IPS-NIHi11 (cell line): ENCODE results near the gene EIF3A.
"Not testable (repeated sequence)": the region's sequence is repeated elsewhere in the genome, so short reads cannot be mapped to it uniquely, and the experiment has no call there.

Source experiments
- DNase-seq: peaks from one replicate; pipeline ENCODE4 v3.0.0; 2012; ENCODE audit warnings: mixed read lengths, low spot score

The EIF3A gene

DNA sequence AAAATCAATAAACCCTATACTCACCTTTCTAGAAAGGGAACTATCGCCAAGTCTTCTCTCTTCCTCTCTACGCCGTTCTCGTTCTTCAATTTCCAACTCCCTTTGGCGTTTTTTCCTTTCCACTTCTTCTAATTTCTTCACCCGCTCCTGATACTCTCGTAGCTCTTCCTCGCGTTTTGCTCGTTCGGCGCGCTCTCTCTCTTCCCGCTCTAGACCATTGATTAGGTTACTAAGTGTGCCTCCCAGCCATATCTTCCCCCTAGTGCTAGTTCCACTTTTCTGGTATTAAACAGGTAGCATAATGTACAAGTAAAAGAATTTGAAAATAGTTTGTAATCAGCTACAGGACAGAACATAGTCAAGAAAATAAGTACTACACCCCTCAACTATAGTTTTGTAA lies 30.8 kb downstream of the EIF3A start:
- DNase-seq: no peak

DNA sequence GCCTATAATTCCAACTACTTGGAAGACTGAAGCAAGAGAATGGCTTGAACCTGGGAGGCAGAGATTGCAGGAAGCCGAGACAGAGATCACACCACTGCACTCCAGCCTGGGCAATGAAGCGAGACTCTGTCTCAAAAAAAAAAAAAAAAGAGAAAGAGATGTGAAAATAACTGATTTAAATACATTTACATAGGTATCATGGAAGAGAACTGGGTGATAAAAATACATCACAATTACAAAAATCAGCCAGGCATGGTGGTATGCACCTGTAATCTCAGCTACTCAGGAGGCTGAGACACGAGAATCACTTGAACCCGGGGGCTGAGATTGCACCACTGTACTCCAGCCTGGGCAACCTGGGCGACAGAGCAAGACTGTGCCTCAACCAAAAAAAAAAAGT lies 31.3 kb downstream of the EIF3A start:
- no peak for DNase-seq

DNA sequence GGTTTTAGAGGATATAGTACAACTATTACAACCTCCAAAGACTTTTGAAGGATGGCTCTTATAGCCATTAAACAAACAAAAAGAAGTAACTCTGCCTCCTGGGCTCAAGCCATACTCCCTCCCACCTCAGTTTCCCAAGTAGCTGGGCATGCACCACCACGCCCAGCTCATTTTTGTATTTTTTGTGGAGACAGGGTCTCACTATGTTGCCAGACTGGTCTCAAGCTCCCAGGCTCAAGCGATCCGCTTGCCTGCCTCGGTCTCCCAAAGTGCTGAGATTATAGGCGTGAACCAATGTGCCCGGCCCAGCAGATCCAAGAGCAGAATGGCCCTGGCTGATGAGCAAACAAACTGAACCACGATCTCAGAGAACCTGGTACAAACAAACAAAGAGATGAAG lies 35.1 kb downstream of the EIF3A start:
- no peak for DNase-seq

DNA sequence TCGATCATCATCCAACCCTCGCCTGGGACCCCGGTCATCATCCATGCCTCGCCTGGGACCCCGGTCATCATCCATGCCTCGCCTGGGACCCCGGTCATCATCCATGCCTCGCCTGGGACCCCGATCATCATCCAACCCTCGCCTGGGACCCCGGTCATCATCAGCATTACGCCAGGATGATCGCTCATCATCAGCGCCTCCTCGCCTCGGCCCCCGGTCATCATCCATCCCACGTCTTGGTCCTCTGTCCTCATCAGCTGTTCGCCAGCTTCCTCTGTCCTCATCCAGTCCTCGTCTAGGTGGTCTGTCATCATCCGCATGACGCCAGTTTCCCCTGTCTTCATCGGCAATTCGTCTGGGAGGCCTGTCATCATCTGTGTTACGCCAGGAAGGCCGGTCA lies 38.4 kb downstream of the EIF3A start:
- no peak for DNase-seq

DNA sequence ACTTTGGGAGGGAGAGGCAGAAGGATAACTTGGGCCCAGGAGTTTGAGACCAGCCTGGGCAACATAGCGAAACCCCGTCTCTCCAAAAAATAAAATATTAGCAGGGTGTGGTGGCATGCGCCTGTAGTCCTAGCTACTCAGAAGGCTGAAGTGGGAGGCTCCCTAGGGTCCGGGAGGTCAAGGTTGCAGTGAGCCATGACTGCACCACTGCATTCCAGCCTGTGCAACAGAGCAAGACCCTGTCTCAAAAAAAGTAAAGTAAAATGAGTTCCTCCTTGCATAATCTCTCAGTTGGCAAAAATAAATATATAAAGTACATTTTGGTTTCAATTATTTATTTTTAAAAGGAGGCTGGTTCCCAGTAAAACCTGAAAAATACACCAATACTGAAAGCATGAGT lies 39.3 kb downstream of the EIF3A start:
- DNase-seq: no peak

DNA sequence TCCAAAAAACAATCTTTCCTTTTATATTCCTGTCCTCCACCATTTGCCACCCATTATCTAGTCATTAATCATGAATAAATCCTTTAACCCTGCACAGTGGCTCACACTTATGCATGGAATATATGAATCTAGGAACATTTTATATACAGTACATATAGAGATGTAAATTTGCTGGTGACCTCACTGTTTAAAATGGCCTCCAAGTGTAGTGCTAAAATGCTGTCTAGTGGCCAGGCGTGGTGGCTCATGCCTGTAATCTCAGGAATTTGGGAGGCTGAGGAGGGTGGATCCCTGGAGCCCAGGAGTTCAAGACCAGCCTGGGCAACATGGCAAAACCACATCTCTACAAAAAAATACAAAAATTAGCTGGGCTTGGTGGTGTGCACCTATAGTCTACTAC lies 41.5 kb downstream of the EIF3A start:
- DNase-seq: no peak

DNA sequence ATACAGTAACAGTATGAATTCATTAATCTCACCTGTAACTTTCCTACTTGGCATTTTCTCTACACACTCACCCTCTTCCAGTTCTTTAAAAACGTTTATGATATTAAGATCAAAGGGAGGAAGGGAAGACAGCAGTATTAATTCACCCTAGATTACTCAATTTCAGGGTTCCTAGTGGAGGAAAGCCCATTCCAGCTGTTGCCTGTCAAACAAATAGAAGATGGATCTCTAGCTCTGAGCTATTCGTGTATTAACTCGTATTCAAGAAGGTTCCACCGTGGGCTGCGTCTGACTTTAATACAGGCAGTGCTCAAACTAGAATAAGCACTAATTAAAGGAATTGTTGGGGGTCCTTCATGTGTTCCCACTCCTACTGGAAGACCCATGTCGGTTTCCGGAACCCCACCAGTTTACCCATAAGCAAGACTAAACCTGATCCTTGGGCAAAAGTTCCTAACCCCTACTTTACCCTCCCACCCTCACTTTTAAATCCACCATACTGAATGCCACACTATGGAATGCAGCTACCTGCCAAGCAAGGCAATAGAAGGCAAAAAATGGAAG lies 49.0 kb downstream of the EIF3A start:
- no peak for DNase-seq

DNA sequence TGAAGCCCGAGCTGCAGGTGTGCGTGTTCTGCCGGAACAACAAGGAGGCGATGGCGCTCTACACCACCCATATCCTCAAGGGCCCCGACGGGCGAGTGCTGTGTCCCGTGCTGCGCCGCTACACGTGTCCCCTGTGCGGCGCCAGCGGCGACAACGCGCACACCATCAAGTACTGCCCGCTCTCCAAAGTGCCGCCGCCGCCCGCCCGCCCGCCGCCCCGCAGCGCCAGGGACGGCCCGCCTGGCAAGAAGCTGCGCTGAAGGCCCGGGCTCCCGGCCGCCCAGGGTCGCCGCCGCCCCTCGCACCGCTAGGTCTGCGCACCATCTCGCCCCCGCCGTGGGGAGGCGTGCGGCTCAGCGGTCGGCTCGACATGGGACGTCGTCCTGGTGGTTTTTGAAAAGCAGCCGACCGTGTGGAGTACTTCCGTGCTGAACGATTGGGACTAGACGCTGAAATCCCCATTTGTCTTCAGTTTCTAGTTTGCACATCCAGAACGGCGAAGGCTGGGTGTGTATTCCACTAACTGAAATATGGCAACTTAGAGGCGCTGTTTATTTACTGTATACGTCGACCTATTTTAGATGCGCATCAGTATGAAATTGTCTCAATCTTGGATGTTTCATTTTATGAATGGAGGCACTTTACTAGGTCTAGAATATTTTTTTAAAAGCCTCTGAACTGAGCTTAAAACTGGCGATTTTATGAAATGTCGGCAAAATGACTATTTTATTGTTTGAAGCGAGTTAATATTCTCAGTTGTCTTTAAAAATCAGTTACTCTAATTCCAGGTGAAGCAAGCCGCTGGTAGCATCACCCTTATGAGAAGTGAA lies 50.0 kb downstream of the EIF3A start:
- DNase-seq: peak; percentile 62

DNA sequence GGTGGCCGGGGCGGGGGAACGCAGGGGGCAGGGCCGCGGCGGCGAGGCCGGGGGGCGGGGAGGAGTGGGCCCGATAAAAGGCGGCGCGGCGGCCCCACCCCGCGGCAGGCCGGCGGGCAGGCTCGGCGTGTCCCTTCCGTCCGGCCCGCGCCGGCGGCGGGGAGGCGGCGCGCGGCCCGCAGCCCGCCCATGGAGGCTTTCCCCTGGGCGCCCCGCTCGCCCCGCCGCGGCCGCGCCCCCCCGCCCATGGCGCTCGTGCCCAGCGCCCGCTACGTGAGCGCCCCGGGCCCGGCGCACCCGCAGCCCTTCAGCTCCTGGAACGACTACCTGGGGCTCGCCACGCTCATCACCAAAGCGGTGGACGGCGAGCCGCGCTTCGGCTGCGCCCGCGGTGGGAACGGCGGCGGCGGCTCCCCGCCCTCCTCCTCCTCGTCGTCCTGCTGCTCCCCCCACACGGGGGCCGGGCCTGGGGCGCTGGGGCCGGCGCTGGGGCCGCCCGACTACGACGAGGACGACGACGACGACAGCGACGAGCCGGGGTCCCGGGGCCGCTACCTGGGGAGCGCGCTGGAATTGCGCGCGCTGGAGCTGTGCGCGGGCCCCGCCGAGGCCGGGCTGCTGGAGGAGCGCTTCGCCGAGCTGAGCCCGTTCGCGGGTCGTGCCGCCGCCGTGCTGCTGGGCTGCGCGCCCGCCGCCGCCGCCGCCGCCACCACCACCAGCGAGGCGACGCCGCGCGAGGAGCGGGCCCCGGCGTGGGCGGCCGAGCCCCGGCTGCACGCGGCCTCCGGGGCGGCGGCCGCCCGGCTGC lies 50.8 kb downstream of the EIF3A start, which contains the start of gene NANOS1:
Gene NANOS1 (plus strand): TSS at position 102 of the 808 bp plus-strand sequence. CDS start 88 bp downstream, at position 190.
- DNase-seq: peak; percentile 59

DNA sequence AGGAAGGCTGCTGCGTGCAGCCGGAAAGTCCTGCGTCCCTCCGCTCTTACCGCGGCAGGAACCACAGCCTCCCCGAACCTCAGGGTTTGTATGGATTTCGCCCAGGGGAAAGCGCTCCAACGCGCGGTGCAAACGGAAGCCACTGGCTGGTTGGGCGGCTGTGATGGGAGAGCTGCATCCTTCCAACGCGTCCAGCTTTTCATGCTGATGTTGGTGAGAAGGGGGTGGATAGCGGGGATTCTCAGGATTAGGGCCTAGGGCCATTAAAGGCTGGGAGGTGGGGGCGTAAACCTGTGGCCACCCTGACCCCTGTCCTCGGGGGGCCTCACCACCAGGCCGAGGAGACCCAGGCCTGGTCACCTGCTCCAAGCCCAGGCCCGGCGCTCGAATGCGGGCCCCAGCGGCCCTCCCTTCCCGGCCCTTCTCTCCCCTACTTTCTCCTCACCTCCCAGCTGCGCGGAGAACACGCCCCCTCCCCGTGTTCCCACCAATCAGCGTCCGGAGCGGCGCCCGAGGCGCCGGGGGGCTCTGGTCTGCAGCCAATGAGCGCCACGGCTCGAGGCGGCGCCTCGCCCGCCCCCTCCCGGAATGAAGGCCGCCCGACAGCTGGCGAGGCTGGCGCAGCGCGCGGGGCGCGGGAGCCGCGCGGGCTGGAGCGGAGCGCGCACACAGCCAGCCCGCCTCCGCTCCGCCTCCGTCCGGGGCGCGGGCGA lies 51.6 kb downstream of the EIF3A start:
- DNase-seq: peak; percentile 99

DNA sequence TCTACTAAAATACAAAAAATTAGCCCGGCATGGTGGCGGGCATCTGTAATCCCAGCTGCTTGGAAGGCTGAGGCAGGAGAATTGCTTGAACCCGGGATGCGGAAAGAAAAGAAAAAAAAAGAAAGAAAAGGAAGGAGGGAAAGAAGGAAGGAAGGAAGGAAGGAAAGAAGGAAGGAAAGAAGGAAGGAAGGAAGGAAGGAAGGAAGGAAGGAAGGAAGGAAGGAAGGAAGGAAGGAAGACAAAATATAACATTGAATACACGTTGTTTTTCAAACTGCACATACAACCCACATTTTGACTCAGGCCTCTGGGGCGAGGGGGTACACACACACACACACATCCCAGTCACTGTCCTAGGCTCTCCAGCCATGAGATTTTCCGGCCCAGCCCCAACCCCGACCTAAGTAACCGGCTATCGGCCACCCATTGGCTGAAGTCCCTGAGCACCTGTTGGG lies 52.1 kb downstream of the EIF3A start:
- DNase-seq: not testable (repeated sequence)

DNA sequence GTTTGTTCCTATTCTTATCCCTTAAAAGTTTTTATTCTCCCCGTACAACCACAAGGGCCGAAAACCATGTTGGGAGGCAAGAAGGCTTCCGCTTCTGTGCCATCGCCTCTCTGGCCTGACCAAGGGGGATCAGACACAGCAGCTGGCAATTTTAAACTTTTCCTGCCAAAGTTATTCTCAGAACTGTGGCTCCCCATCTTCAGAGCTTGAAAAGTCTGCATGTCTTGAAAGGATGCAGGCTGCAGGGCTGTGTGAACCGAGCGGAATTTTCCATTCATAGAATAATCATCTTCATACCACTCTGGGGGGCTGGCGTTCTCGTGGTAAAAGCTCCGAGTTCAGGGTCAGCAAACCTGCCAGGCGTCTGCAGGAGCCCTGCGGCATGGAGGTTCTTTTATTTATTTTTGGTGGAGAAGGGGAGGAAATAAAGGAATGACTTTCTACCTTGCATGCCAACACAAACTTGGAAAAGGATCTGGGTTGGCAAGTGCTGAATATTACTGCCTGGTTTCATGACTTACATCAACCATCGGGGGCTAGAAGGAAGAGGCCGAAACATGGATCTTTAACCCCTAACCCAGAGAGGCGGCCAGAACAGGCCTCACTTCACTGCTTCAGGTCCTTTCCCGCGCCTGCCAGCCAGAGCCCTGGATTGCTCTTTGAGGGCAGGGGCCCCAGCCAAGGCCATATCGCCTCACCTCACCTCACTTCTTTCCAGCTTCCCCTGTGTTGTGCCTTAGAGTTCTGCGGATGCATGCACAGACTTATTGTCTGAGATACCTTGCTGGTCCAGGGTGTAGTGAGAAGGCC lies 54.1 kb downstream of the EIF3A start:
- no peak for DNase-seq

DNA sequence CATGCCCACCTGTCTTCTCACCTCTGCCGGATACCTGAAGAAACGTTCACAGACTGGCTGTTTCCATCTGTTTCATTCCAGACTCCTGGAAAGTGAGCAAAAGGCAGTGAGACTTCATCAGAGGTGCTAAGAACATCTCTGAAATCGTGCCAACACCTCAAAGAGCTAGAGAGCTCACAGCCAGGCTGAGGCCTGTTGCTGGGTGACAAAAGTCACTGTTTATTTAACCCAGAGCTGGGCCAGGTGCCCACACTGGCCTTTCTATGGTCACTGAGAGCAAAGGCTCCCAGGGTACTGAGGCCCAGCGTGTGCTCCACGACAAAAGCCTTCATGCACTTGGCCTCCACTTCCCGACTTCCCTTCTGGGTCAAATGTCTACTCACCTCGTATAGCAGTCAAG lies 54.8 kb downstream of the EIF3A start:
- no peak for DNase-seq

DNA sequence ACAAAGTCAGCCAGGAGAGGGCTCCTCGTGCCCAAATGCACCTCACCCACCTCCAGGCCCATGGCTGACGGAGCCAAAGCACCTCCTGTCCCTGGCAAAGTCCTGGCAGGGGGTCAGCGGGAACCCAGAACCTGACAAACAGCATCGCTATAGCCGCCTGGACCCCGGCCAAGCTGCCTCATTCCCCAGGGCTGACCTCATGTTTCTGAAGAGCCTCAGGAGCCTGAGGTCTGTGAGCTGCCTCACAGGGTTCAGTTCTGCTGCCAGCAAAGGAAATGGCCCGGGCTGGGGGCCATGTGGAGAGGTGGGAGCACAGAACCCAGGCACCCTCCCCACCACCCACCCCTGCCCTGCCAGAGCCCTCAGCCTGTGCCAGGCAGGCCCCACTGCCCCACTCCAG lies 55.3 kb downstream of the EIF3A start:
- DNase-seq: peak; percentile 63

DNA sequence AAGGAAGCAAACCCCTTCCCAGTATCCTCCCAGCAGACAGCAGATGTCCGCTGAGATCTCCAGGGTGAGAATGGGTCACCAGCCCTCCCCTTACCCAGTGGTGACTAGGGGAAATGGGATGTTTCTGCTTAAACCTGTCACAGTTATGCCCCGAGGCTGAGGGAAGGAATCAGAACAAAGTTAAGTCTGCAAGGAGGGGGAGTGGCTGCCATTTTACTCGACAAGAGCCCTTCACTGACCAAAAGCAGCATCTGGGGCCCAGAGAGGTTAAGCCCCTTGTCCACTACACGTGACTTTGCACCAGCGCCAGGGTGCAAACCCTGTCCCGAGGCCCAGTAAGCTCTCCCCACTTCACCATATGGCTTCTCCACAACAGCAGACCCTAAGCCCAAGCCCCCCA lies 55.7 kb downstream of the EIF3A start:
- no peak for DNase-seq

DNA sequence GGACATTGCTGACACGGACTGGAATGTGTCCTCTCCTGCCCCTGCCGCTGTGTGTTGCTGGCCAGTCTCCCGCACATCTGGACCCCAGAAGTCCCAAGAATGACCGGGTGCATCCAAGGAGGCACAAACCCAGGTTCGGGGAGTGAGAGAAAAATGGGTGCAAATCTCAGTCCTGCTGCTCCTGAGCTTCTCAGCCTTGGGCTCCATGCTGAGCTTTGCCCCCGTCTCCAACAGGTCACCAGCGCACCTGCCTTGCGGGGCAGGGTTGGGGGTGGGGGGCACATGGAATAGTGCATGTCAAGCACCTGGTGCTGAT lies 57.1 kb downstream of the EIF3A start:
- DNase-seq: no peak

DNA sequence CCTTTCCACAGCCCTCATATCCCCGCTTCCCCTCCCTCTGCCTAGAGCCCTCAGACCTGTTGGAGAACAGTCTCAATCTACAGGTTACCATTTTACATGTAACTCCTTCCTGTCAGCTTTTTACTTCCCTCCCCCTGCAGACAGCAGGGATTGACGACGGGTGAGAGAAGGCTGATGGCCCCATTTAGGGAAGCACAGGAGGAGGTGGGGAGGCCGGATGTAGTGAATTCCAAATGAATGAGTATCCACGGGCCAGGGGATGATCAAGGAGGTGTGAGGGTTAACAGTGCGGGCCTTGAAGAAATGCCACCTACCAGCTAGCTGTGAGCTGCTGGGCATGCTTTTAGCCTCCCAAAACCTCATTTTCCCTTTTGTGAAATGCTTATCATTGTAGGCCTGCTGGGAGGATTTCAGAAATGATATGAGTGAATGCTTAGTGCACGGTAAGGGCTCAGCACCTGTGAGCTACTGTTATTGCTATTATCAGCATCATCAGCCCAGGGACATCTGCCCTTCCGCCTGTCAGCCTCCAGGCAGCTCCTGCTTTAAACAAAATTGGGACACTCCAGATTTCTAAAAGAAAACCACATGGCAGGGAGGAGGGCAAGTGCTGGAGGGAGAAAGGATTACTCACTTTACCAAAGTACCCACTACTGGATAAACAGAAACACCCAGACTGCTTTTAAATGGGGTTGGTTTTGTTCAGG lies 57.6 kb downstream of the EIF3A start:
- DNase-seq: peak; percentile 54

DNA sequence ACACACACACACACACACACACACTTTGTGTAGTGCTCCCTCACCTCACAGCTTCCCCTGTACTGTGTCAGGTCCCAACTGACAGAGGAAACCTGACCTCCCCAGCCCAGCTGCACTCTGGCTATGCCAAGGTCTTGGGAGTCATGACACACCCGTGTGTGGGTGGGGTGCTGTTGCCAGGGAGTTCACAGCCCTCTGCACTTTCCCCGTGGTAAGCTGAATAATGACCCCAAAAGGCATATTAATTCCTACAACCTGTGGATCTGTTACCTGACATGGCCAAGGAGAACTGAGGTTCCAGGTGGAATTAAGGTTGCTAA lies 60.0 kb downstream of the EIF3A start:
- no peak for DNase-seq

DNA sequence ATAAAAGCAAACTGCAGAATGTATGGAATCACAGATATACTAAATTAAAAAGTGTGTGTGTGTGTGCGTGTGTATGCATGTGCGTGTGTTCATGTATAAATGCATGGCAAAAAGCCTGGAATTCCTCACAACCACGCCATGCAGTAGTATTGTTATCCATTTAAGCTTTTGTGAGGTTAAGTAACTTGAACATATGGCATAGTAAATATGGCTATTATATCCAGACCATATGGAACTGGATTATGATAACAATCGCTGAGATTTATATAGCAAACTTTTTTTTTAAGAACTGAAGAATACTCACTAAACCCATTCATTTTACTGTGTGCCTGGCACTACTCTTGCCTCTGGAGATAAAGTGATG lies 73.4 kb downstream of the EIF3A start:
- no peak for DNase-seq

DNA sequence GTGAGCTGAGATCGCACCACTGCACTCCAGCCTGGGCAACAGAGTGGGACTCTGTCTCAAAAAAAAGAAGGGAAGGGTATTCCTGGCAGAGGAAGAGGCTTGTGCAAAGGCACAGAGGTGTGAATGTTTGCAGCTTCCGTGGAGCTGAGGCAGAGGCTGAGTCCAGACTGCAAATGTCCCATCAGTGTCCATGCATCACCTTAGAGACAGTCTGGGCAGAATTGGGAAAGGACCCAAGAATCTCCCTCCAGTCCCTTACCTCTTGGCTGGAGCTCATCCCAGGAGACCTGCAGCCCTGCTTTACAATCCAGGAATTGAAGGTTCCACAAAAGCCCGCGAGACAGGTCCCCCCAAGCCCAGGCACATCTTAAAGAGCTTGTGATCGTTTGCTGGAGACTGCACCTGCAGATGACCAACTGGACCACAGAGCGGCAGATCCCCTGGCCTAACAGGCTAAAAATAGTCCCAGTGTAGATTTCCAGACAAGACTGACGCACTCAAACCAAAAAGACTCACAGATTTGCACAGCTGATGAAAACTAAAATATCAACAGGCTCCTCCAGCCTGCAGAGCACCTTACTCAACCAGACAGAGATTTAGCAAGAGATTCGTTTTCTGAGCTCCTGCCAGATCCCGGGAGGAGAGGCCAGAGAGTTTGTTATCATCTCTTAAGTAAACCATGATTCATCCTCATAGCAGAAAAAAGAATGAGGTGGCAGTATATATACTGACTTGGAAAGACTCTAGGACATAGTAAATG lies 74.0 kb downstream of the EIF3A start:
- no peak for DNase-seq
